Anterior cingulate cortex (tissue), 58 donors: ENCODE data around the gene CENPU.
A peak's percentile ranks its signal among the peaks of the same experiment; 100 is the strongest.

ENCODE experiments used
- DNase-seq, 58 donors: peaks; one replicate each; lab custom pipeline; 2025; lab: John Stamatoyannopoulos, UW

Gene CENPU

DNA sequence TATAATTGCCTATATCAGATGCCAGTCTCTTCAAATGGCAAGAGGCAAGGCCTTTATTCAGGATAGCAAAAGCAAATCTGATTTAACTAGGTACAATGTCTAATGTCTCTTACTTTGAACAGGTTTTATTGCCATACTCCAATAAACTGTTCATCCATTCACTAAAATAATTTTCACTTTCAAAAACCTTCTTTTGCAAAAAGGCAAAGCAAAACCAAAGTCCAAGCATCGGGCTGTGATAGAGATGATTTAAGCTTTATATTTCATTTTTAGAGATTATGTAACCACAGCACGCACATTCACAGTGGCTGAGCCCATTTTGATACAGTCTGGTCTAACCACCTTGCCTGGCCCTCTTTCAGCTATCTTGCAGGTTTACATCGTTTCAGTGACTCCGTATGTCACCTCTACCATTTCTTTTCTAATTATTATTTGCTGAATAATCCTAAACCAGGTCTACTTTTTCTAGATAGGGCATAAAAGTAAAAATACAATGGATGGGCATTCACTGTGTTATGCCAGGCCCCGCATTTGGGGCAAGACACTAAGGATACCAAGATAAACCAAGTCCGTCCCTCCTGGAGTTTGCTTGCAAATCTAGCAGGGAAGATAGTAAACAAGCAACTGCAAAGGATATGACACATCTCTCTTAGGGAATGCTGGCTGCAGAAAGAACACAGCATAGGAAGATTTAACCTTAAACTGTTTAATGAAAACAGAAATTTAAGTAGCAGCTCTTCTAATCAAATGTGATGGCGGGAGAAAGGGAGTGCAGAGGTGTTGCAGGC, 86.4 kb downstream of the CENPU start:
- DNase-seq: no peak

- DNase-seq: peak in 14 of 58 donors; percentile 1 to 48 (median 18)
Observed at GRCh38 chr4:184645904-184646610, 87.8 kb downstream of the CENPU start.

GRCh38 chr4:184644553-184645307, 89.2 kb downstream of the CENPU start:
- no peak for DNase-seq
